Measurements from ENCODE around the gene AASS. TPM values are rescaled to one million over a fixed set of nuclear protein-coding genes. Genes with fewer than 3 reads are reported as not detected.
A peak's percentile ranks its signal among the peaks of the same experiment; 100 is the strongest.
"Not testable (repeated sequence)": the region's sequence is repeated elsewhere in the genome, so short reads cannot be mapped to it uniquely, and the experiment has no call there.

Gene AASS
- total RNA-seq, 2 experiments from 2014 or later: 1.9 to 2.2 TPM

- peak; percentile 4 for DNase-seq
- peak overlapping the region; percentile 88 for H3K4me3 Mint-ChIP-seq
- peaks cover 41% of the 10 kb centered on the region for H3K27me3 Mint-ChIP-seq (ENCODE audit: low read depth)
- CTCF ChIA-PET: interaction anchor here (0.6 kb wide), 1 partner anchor 48 kb away, joined by 3 read pairs; no protein-coding TSS in a partner anchor
- H3K9me3 Mint-ChIP-seq: no peaks in the 10 kb centered on the region
- intact Hi-C loops (cut with micrococcal nuclease): loop anchor here (10.0 kb wide), 1 partner anchor 749 kb away; the partner anchor contains the start of gene FAM3C
- H3K36me3 Mint-ChIP-seq (ENCODE audit: low read depth): no peaks in the 10 kb centered on the region
- no peak overlapping the region for H3K27ac Mint-ChIP-seq
- peaks cover 19% of the 10 kb centered on the region for H3K4me1 Mint-ChIP-seq (ENCODE audit: low read depth)
Measured at GRCh38 chr7:122143376-122143750, 686 bp downstream of the AASS start.

GRCh38 chr7:122140918-122141317 lies 3.1 kb downstream of the AASS start:
- Mint-ChIP-seq H3K4me1 (ENCODE audit: low read depth) (peaks cover 30% of the 10 kb centered on the region), H3K36me3 (ENCODE audit: low read depth) (no peaks in the 10 kb centered on the region), H3K27me3 (ENCODE audit: low read depth) (peaks cover 33% of the 10 kb centered on the region), H3K4me3 (no peak overlapping the region), H3K27ac (no peak overlapping the region), H3K9me3 (no peaks in the 10 kb centered on the region)
- intact Hi-C loops (cut with micrococcal nuclease): loop anchor here (10.0 kb wide), 1 partner anchor 746 kb away; the partner anchor contains the start of gene FAM3C
- CTCF ChIA-PET: no interaction called here
- DNase-seq: no peak

GRCh38 chr7:122137251-122138077 lies 6.6 kb downstream of the AASS start:
- intact Hi-C loops (cut with micrococcal nuclease): no loop called here
- Mint-ChIP-seq H3K4me3 (no peak overlapping the region), H3K27ac (no peak overlapping the region), H3K9me3 (peaks cover 2% of the 10 kb centered on the region), H3K36me3 (ENCODE audit: low read depth) (no peaks in the 10 kb centered on the region), H3K4me1 (ENCODE audit: low read depth) (peaks cover 11% of the 10 kb centered on the region), H3K27me3 (ENCODE audit: low read depth) (peaks cover 10% of the 10 kb centered on the region)
- no peak for DNase-seq
- CTCF ChIA-PET: no interaction called here

- Mint-ChIP-seq H3K36me3 (ENCODE audit: low read depth) (no peaks in the 10 kb centered on the region), H3K4me3 (no peak overlapping the region), H3K27ac (no peak overlapping the region), H3K27me3 (ENCODE audit: low read depth) (peaks cover 5% of the 10 kb centered on the region), H3K9me3 (peaks cover 2% of the 10 kb centered on the region), H3K4me1 (ENCODE audit: low read depth) (peaks cover 11% of the 10 kb centered on the region)
- no peak for DNase-seq
- CTCF ChIA-PET: no interaction called here
- intact Hi-C loops (cut with micrococcal nuclease): no loop called here
Measured at GRCh38 chr7:122136639-122137245, 7.3 kb downstream of the AASS start.

- Mint-ChIP-seq H3K27me3 (ENCODE audit: low read depth) (peaks cover 3% of the 10 kb centered on the region), H3K36me3 (ENCODE audit: low read depth) (no peaks in the 10 kb centered on the region), H3K4me1 (ENCODE audit: low read depth) (peaks cover 11% of the 10 kb centered on the region), H3K27ac (no peak overlapping the region), H3K4me3 (no peak overlapping the region), H3K9me3 (peaks cover 2% of the 10 kb centered on the region)
- DNase-seq: no peak
- CTCF ChIA-PET: no interaction called here
- intact Hi-C loops (cut with micrococcal nuclease): no loop called here
Measured at GRCh38 chr7:122136078-122136477, 8.0 kb downstream of the AASS start.

GRCh38 chr7:122135275-122135674 lies 8.8 kb downstream of the AASS start:
- peaks cover 2% of the 10 kb centered on the region for H3K9me3 Mint-ChIP-seq
- DNase-seq: no peak
- H3K4me3 Mint-ChIP-seq: no peak overlapping the region
- H3K27ac Mint-ChIP-seq: no peak overlapping the region
- peaks cover 3% of the 10 kb centered on the region for H3K27me3 Mint-ChIP-seq (ENCODE audit: low read depth)
- intact Hi-C loops (cut with micrococcal nuclease): no loop called here
- CTCF ChIA-PET: no interaction called here
- H3K36me3 Mint-ChIP-seq (ENCODE audit: low read depth): no peaks in the 10 kb centered on the region
- H3K4me1 Mint-ChIP-seq (ENCODE audit: low read depth): peaks cover 11% of the 10 kb centered on the region

GRCh38 chr7:122134793-122135192 lies 9.3 kb downstream of the AASS start:
- DNase-seq; H3K4me3 Mint-ChIP-seq; H3K27me3 Mint-ChIP-seq (ENCODE audit: low read depth); H3K27ac Mint-ChIP-seq; H3K9me3 Mint-ChIP-seq; CTCF ChIA-PET; intact Hi-C loops (cut with micrococcal nuclease); H3K36me3 Mint-ChIP-seq (ENCODE audit: low read depth): not testable (repeated sequence)
- peaks cover 11% of the 10 kb centered on the region for H3K4me1 Mint-ChIP-seq (ENCODE audit: low read depth)

GRCh38 chr7:122133477-122133876 lies 10.6 kb downstream of the AASS start:
- CTCF ChIA-PET: no interaction called here
- H3K27me3 Mint-ChIP-seq (ENCODE audit: low read depth): no peaks in the 10 kb centered on the region

GRCh38 chr7:122132341-122132740 lies 11.7 kb downstream of the AASS start:
- Mint-ChIP-seq H3K4me3 (no peak overlapping the region), H3K27ac (no peak overlapping the region), H3K9me3 (peaks cover 2% of the 10 kb centered on the region), H3K36me3 (ENCODE audit: low read depth) (no peaks in the 10 kb centered on the region), H3K4me1 (ENCODE audit: low read depth) (peaks cover 6% of the 10 kb centered on the region), H3K27me3 (ENCODE audit: low read depth) (no peaks in the 10 kb centered on the region)
- intact Hi-C loops (cut with micrococcal nuclease): no loop called here
- CTCF ChIA-PET: no interaction called here
- DNase-seq: no peak

More at GRCh38 chr7:122133477-122133876, 10.6 kb downstream of the AASS start:
- Mint-ChIP-seq H3K4me3 (no peak overlapping the region), H3K9me3 (peaks cover 2% of the 10 kb centered on the region), H3K27ac (no peak overlapping the region), H3K36me3 (ENCODE audit: low read depth) (no peaks in the 10 kb centered on the region), H3K4me1 (ENCODE audit: low read depth) (peaks cover 11% of the 10 kb centered on the region)
- intact Hi-C loops (cut with micrococcal nuclease): no loop called here
- no peak for DNase-seq

- Mint-ChIP-seq H3K27ac (no peak overlapping the region), H3K27me3 (ENCODE audit: low read depth) (no peaks in the 10 kb centered on the region), H3K36me3 (ENCODE audit: low read depth) (no peaks in the 10 kb centered on the region), H3K4me1 (ENCODE audit: low read depth) (no peaks in the 10 kb centered on the region), H3K4me3 (no peak overlapping the region), H3K9me3 (peaks cover 2% of the 10 kb centered on the region)
- intact Hi-C loops (cut with micrococcal nuclease): no loop called here
- DNase-seq: no peak
- CTCF ChIA-PET: no interaction called here
Measured at GRCh38 chr7:122123746-122124145, 20.3 kb downstream of the AASS start.

GRCh38 chr7:122118757-122119156 lies 25.3 kb downstream of the AASS start:
- DNase-seq: no peak
- Mint-ChIP-seq H3K27me3 (ENCODE audit: low read depth) (no peaks in the 10 kb centered on the region), H3K4me1 (ENCODE audit: low read depth) (no peaks in the 10 kb centered on the region), H3K4me3 (no peak overlapping the region), H3K9me3 (no peaks in the 10 kb centered on the region), H3K36me3 (ENCODE audit: low read depth) (no peaks in the 10 kb centered on the region), H3K27ac (no peak overlapping the region)
- CTCF ChIA-PET: no interaction called here
- intact Hi-C loops (cut with micrococcal nuclease): no loop called here

GRCh38 chr7:122103064-122103463 lies 41.0 kb downstream of the AASS start:
- CTCF ChIA-PET: no interaction called here
- peaks cover 27% of the 10 kb centered on the region for H3K9me3 Mint-ChIP-seq
- H3K27me3 Mint-ChIP-seq (ENCODE audit: low read depth): no peaks in the 10 kb centered on the region

GRCh38 chr7:122100021-122100420 lies 44.0 kb downstream of the AASS start:
- peaks cover 9% of the 10 kb centered on the region for H3K36me3 Mint-ChIP-seq (ENCODE audit: low read depth)
- H3K4me3 Mint-ChIP-seq: no peak overlapping the region

More at GRCh38 chr7:122103064-122103463, 41.0 kb downstream of the AASS start:
- DNase-seq: no peak
- H3K27ac Mint-ChIP-seq: no peak overlapping the region
- intact Hi-C loops (cut with micrococcal nuclease): no loop called here
- H3K36me3 Mint-ChIP-seq (ENCODE audit: low read depth): peaks cover 12% of the 10 kb centered on the region
- no peaks in the 10 kb centered on the region for H3K4me1 Mint-ChIP-seq (ENCODE audit: low read depth)
- H3K4me3 Mint-ChIP-seq: no peak overlapping the region

More at GRCh38 chr7:122100021-122100420, 44.0 kb downstream of the AASS start:
- Mint-ChIP-seq H3K4me1 (ENCODE audit: low read depth) (no peaks in the 10 kb centered on the region), H3K9me3 (peaks cover 17% of the 10 kb centered on the region), H3K27ac (no peak overlapping the region), H3K27me3 (ENCODE audit: low read depth) (no peaks in the 10 kb centered on the region)
- CTCF ChIA-PET: no interaction called here
- no peak for DNase-seq
- intact Hi-C loops (cut with micrococcal nuclease): no loop called here

Measured in activated naive CD4-positive, alpha-beta T cell treated with anti-CD3 and anti-CD28 coated beads for 36 hours (primary cell).